DND-41 (cell line): ENCODE results near the gene GALNT12.

Experiments
- CTCF ChIP-seq: IDR thresholded peaks from 2 replicates; pipeline ENCODE4 v1.5.1; 2012; ENCODE audit warnings: borderline replicate concordance, low read length, moderate library complexity, mild to moderate bottlenecking; ENCODE audit not compliant: poor library complexity, severe bottlenecking; ENCODE audit errors: extremely low read depth
- EZH2 ChIP-seq: IDR thresholded peaks from 3 replicates; pipeline ENCODE4 v1.6.1; 2012; ENCODE audit warnings: borderline replicate concordance, low read depth, mild to moderate bottlenecking, moderate library complexity, low read length, inconsistent platforms; ENCODE audit not compliant: severe bottlenecking

GRCh38 chr9:98892288-98892687 is 84.8 kb downstream of the GALNT12 start:
- TF ChIP-seq EZH2 (no peak), CTCF (no peak)
